ENCODE data around the gene EPHA3. TPM values are rescaled to one million over a fixed set of nuclear protein-coding genes. Genes with fewer than 3 reads are reported as not detected.

EPHA3 gene
- total RNA-seq, 1 experiment from 2014 or later = 21.5 TPM

- no peaks in the 10 kb centered on the region for H3K36me3 ChIP-seq (ENCODE audit: insufficient read depth, low read length, poor library complexity, severe bottlenecking)
- no peak overlapping the region for H3K27ac ChIP-seq (ENCODE audit: low read depth, low read length, poor library complexity, severe bottlenecking)
- ChIA-PET CTCF (no interaction called here), POLR2A (ENCODE audit: low non-redundant PET) (no interaction called here)
- DNase-seq (ENCODE audit: low spot score) = no peak
- intact Hi-C loops (cut with micrococcal nuclease; ENCODE audit: unreplicated experiment) = no loop called here
- TF ChIP-seq EZH2 (IDR thresholded peaks at IDR 0.05; ENCODE audit: borderline replicate concordance, low read depth, low read length, poor library complexity, severe bottlenecking) (no peak), CTCF (conservative IDR thresholded peaks at IDR 0.05; ENCODE audit: low read depth, low read length) (no peak)
- no peaks in the 10 kb centered on the region for H3K9me3 ChIP-seq (ENCODE audit: low read depth, low read length, poor library complexity, severe bottlenecking)
- H3K27me3 ChIP-seq (replicated peaks; ENCODE audit: insufficient read depth, low read depth, low read length, poor library complexity) = no peaks in the 10 kb centered on the region
- BruUV-seq (replicated peaks) = no TSS peak
- peaks cover 11% of the 10 kb centered on the region for H3K4me1 ChIP-seq (ENCODE audit: insufficient read depth, low read length, poor library complexity, severe bottlenecking)
- H3K4me3 ChIP-seq (ENCODE audit: low read depth, low read length, poor library complexity, severe bottlenecking) = no peak overlapping the region
Observed at GRCh38 chr3:89164774-89165173, 57.4 kb downstream of the EPHA3 start.

GRCh38 chr3:89165636-89166263 lies 58.3 kb downstream of the EPHA3 start:
- ChIA-PET CTCF (no interaction called here), POLR2A (ENCODE audit: low non-redundant PET) (no interaction called here)
- Histone ChIP-seq H3K4me3 (ENCODE audit: low read depth, low read length, poor library complexity, severe bottlenecking) (no peak overlapping the region), H3K9me3 (ENCODE audit: low read depth, low read length, poor library complexity, severe bottlenecking) (no peaks in the 10 kb centered on the region), H3K27me3 (replicated peaks; ENCODE audit: insufficient read depth, low read depth, low read length, poor library complexity) (no peaks in the 10 kb centered on the region), H3K36me3 (ENCODE audit: insufficient read depth, low read length, poor library complexity, severe bottlenecking) (no peaks in the 10 kb centered on the region), H3K27ac (ENCODE audit: low read depth, low read length, poor library complexity, severe bottlenecking) (no peak overlapping the region), H3K4me1 (ENCODE audit: insufficient read depth, low read length, poor library complexity, severe bottlenecking) (peaks cover 11% of the 10 kb centered on the region)
- DNase-seq (ENCODE audit: low spot score) = no peak
- intact Hi-C loops (cut with micrococcal nuclease; ENCODE audit: unreplicated experiment) = no loop called here
- no peak for TF ChIP-seq EZH2 (IDR thresholded peaks at IDR 0.05; ENCODE audit: borderline replicate concordance, low read depth, low read length, poor library complexity, severe bottlenecking)
- no peak for TF ChIP-seq CTCF (conservative IDR thresholded peaks at IDR 0.05; ENCODE audit: low read depth, low read length)
- no TSS peak for BruUV-seq (replicated peaks)

- Histone ChIP-seq H3K4me3 (ENCODE audit: low read depth, low read length, poor library complexity, severe bottlenecking) (no peak overlapping the region), H3K9me3 (ENCODE audit: low read depth, low read length, poor library complexity, severe bottlenecking) (no peaks in the 10 kb centered on the region), H3K4me1 (ENCODE audit: insufficient read depth, low read length, poor library complexity, severe bottlenecking) (peaks cover 31% of the 10 kb centered on the region), H3K36me3 (ENCODE audit: insufficient read depth, low read length, poor library complexity, severe bottlenecking) (no peaks in the 10 kb centered on the region), H3K27me3 (replicated peaks; ENCODE audit: insufficient read depth, low read depth, low read length, poor library complexity) (no peaks in the 10 kb centered on the region), H3K27ac (ENCODE audit: low read depth, low read length, poor library complexity, severe bottlenecking) (no peak overlapping the region)
- no peak for TF ChIP-seq EZH2 (IDR thresholded peaks at IDR 0.05; ENCODE audit: borderline replicate concordance, low read depth, low read length, poor library complexity, severe bottlenecking)
- no peak for TF ChIP-seq CTCF (conservative IDR thresholded peaks at IDR 0.05; ENCODE audit: low read depth, low read length)
- CTCF ChIA-PET = no interaction called here
- intact Hi-C loops (cut with micrococcal nuclease; ENCODE audit: unreplicated experiment) = no loop called here
- POLR2A ChIA-PET (ENCODE audit: low non-redundant PET) = interaction anchor here (0.6 kb wide), 1 partner anchor 11 kb away, joined by 3 read pairs; no protein-coding TSS in a partner anchor
- no TSS peak for BruUV-seq (replicated peaks)
- DNase-seq (ENCODE audit: low spot score) = no peak
Observed at GRCh38 chr3:89171687-89172545, 64.5 kb downstream of the EPHA3 start.

Measured in A673 (cell line).